ENCODE data around the gene CACNG4.

The CACNG4 gene

GRCh38 chr17:66987059-66987616 is 22.6 kb downstream of the CACNG4 start:
- DNase-seq = no peak

DNA sequence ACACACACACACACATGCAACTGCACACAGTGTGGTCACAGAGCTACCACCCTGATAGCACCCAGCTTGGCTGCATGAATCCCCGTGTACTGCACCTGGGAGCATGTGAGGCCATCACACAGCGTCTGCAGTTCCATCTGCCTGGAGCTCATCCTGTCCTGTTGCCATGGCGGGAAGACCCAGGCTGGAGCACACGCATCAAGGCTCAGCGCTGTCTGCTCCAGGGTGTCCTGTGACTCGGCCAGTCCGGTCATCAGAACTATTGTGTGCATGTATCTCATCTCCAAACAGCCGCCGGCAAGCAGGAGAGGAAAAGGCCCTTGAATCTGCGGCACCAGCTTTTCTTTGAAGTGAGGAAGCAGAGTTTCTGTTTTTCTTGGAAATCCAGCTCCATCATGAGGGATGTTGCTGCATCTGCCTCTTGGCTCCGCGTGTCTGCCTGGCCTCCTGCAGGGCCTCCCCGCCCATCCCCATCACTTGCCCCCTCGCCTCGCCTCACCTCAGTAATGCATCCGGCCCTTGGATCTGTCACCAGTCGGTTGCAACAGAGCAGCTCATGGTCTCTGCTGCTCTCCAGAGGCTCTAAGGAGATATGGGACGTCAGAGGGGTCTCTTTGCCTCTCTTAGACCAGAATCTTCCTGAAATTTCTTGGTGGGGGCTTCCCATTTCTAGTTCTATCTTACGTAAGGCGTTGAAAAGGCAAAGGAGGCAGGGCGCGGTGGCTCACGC is 23.7 kb downstream of the CACNG4 start:
- no peak for DNase-seq

- no peak for DNase-seq
These were observed 24.6 kb downstream of the CACNG4 start for GRCh38 chr17:66989076-66989475.

GRCh38 chr17:66989579-66989978 is 25.1 kb downstream of the CACNG4 start:
- DNase-seq = no peak

- no peak for DNase-seq
These were observed 25.5 kb downstream of the CACNG4 start for GRCh38 chr17:66990047-66990446.

DNA sequence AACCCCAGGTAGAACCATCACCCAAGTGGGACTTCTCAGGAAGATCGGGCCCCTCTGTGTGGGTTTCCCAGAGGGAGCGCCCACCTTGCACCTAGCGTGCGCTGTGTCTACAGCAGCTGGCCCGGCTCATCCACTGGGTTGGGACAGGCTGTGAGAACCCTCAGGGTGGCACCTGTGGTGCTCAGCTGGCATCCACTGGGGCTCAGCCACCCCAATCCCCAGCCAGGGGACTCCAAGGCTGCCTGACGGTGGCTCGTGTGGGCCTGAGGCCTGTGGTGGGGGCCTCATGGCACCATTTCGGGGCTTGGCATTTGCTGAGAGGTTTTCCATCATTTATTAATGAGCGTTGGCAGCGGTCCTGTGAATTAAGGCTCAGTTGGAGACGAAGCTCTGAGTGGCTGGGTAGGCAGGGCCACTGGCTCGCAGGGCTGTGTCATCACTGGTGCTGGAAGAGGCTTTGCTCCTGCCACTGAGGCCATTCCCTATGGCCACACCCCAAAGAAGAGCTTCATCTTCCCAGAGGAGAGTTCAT is 28.5 kb downstream of the CACNG4 start:
- DNase-seq = no peak

GRCh38 chr17:66994361-66994760 is 29.9 kb downstream of the CACNG4 start:
- DNase-seq = no peak

- no peak for DNase-seq
These were observed 30.5 kb downstream of the CACNG4 start for GRCh38 chr17:66994930-66995535.

DNA sequence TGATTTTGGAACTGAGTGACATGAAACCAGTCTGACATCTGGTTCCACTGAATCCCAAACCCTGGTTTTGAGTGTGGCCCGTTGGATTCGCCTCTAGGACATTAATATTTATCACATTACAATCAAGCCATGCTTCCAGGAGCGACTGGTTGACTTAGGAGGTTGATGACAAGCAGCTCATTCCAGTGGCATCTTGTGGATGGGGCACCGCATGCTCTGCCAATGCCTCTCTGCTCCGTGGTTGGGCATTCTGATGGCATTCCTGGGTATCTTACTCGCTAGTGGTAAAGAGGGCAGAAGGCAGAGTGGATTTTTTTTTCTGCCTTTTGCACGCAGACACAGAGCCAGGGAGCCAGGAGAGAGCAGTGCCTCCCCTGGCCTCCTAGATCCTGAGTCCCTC is 31.4 kb downstream of the CACNG4 start:
- no peak for DNase-seq

- no peak for DNase-seq
These were observed 32.4 kb downstream of the CACNG4 start for GRCh38 chr17:66996926-66997325.

DNA sequence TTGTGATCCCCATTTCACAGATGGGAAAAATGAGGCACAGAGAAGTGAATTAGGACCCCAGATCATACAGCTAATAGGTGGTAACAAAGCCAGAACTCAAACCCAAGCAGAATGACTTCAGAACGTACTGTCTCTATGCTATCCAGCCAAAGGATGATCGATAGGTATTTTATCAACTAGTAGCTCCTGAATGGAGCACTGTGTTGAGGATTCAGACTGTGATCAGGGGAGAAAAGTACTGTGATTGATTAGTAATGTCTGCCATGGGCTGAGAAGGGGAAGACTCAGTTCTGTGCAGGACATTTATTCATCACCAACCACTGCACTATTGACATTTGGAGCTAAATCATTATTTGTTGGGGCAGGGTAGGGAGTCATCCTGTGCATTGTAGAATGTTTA is 38.7 kb downstream of the CACNG4 start:
- no peak for DNase-seq

DNA sequence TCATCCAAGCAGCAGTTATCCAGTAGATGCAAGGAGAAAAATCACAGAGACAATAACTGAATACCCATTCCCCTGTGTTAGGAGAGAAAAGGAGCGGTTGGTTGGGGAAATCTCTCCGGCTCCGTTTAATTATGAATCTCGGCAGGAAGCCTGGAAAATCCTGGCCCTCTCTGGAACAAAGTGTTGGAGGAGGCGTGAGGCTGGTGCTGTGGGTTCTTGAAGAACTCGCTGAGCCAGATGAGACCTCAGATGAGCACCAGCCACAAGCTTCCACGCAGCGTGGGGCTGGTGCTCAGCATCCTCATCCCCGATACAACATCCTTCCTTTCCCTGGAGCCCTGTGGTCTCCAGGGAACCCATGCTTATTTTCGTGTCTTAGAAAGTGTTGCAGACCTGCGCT is 39.7 kb downstream of the CACNG4 start:
- DNase-seq = no peak

- DNase-seq = no peak
These were observed 42.8 kb downstream of the CACNG4 start for GRCh38 chr17:67007266-67007665.

GRCh38 chr17:67008101-67008500 is 43.6 kb downstream of the CACNG4 start:
- DNase-seq = no peak

DNA sequence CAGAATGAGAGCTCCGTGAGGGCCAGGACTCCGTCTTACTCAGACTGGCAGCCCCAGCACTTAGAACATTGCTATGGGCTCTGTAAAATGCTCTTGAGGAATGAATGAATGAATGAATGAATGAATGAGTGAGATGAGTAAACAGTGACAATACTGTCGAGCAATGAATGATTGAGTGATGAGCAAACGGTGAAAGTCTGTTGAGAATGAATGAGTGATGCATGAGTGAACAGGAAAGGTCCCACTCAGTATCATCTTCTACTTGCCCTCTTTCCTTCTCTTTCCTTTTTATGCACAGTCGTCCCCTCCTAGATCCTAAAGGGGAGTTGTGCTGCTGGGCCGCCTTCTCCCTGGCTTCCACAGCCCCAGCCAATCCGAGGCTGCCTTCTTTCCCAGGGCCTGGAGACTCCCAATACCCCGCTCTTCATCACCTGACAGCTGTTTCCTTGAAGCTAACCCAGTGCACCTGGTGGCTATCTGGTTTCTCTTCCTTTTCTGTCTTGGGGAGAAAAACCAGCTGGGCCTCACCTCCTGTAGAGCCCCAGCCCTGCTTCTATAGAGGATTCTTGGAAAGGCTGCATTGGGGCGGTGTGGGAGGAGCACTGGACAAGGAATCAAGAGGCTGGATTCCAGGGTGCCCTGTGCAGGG is 47.1 kb downstream of the CACNG4 start:
- no peak for DNase-seq

DNA sequence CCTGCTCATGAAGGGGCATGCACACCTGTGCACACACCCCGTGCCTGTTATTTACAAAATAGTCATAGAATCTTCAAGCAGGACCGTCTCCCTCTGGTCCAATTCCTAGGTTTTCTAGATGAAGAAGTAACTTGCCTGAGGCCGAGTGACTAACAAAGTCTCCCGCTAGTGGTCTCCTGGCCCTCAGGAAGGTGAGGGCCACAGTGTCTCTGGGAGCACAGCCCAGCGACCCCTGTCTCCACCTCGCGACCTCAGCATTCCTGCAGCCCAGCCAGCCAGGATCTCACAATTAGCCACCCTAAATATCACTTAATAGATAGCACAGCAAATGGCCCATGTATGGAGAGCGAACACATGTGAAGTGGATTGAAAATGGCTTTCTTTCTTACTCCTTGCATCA is 49.4 kb downstream of the CACNG4 start:
- DNase-seq = no peak

GRCh38 chr17:67015001-67015400 is 50.5 kb downstream of the CACNG4 start:
- no peak for DNase-seq

DNA sequence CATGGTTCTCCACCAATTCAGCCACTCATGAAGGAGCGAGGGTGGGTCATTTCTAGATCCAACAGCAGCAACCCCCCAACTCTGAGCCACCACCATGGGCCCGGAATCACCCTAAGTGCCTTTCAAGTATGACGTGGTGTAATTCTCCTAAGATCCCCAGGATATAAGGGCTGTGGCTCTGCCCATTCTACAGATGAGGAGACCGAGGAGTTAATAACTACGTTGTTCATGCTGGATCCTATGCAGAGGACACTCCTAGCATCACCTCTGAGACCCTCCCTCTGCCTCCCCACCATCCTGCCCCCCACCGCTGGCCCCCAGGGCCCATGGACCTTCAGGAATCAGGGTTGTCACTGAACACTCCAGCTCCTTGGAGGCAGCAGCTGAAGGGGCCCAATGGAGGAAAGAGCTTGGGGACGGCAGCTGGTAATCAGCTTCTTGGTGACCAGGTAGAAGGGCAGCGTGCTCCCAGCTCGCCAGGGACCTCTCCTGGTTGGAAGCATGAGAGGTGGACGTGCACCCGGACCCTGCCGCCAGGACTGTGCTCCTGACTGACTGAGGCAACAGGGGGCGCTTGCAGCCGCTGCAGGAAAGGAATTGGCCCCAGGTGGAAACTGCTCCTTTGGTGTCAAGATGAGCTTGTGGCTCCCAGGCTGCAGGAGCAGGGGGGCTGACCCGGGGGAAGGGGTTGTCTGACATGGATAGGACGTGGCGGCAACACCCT is 51.7 kb downstream of the CACNG4 start:
- DNase-seq = no peak

GRCh38 chr17:67017910-67018309 is 53.4 kb downstream of the CACNG4 start:
- DNase-seq = no peak

DNA sequence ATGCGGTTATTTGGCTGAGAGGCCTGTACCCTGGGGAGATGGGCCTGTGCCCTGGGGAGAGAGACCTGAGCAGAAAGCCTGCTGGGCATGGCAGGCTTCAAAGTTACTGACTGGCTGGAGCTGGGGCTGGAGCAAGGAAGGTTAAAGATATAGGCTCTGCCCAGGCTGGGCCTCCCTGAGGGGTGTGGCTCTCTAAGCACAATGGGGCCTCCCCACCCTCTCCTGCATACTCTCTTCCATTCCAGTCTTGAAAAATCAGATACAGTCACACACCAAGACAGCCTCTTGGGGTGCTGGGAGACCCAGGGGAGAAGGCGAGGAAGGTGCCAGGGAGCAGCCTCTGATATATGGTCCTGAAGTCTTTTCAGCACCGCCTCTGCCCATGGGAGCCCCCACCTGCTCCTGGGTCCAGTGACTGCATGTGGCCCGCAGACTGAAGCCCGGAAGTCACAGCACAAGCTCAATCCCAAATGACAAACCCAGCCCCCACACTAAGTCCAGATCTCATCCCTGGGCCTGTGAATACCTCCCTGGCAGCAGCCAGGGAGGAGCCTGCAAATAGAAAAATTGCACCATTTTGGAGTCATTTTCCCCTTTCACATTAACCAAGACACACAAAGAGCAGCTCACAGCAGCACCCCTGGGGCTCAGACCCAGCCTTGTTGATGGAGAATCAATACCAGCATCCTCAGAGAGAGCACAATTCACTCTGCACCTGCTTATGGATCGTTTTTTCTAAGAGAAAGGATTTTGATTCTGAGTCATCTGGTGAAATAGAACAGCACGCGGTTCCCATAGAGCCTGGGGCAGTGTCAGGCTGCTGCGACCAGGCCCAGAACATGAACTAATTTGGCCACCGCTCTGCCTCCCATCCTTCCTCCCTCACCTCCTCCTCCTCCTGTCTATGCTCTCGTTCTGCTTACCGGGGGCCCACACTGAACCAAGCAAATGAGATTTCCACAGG is 54.2 kb downstream of the CACNG4 start:
- DNase-seq = no peak

GRCh38 chr17:67019809-67020208 is 55.3 kb downstream of the CACNG4 start:
- DNase-seq = no peak

DNA sequence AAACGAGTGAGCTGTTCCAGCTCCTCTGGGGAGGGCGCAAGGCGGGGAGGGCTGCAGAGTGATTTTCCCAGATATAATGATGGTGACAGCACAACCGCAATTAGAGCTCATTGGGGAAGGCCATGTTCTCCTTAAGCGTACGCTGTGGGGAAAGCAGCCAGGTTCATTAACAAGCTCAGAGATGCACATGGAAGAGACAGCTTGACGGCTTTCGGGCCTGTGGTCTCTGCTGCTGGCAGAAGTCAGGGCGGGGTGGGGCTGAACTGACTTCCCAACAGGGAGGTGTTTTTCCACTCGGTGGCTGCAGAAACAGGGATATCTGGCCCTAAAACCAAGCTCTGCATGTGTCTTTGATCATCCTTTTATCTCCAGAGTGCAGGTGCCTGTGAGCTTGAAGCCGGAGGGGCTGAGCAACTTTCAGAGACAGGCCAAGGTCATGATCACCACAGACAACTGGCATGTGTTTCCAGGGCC is 55.8 kb downstream of the CACNG4 start:
- no peak for DNase-seq

Measured in activated effector memory CD4-positive, alpha-beta T cell treated with Interleukin-2 at 50 U/mL for 16 hours (primary cell).